ENCODE measurements around the gene TBX1. TPM values are rescaled to one million over a fixed set of nuclear protein-coding genes. Genes with fewer than 3 reads are reported as not detected.

Gene TBX1
- polyA plus RNA-seq, 1 donor from 2014 or later, result not detected

DNA sequence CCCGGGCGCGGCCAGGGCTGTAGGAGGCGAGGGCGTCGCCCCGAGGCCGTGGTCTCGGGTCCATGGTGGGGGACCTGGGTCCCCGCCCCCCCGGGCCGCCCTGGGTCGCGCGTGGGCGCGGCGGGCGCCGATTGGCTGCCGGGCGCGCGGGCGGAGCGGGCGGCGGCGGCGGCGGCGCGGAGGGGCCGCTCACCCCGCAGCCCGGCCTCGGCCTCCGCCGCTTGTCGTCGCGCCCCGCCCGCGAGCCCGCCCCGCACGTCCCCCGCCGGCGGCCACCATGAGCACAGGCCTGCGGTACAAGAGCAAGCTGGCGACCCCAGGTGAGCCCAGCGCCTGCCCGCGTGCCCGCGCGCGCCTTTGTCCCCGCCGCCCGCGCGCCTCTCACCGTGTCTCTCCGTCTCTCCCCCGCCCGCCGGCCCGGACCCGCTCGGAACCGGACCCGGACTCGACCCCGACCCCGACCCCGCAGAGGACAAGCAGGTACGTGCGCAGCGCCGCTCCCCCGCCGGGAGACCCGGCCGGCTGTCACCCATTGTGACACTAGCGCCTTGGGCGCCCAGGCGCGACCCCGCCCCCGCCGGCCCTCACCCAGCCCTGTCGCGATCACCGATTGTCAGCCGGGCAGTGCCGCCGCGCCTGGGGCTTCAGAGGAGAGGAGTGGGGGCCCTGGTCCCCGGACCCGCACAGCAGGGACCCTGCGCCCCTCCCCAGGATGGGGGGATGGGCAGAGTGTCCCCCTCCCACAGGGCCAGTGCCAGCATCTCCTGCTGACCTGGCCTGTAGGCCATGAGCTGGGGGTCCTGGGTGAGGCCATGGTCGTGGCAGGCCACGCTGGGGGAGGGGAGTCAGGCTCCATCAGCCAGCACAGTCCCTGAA is 46.0 kb upstream of the TBX1 start, which contains the start of gene SEPTIN5:
SEPTIN5 (plus strand) TSS at position 192 of the 876 bp plus-strand sequence; CDS start at position 278, 86 bp downstream.
- no peaks in the 10 kb centered on the region for H3K9me2 ChIP-seq (ENCODE audit: insufficient read depth, low read length)
- H3K27ac ChIP-seq (ENCODE audit: low read length), result peak within 1 kb of the TSS; percentile 23
- peaks cover 8% of the 10 kb centered on the region for H3K79me2 ChIP-seq (replicated peaks; ENCODE audit: insufficient read depth, low read length)
- no peaks in the 10 kb centered on the region for H3K9me3 ChIP-seq (ENCODE audit: low read length)
- peak within 1 kb of the TSS; percentile 94 for H3K9ac ChIP-seq (ENCODE audit: low read length)
- peak; percentile 38 for TF ChIP-seq MXI1 (conservative IDR thresholded peaks at IDR 0.05; ENCODE audit: poor library complexity, severe bottlenecking)
- TF ChIP-seq EP300 (conservative IDR thresholded peaks at IDR 0.05; ENCODE audit: poor library complexity, severe bottlenecking), result no peak
- TF ChIP-seq SMC3 (conservative IDR thresholded peaks at IDR 0.05; ENCODE audit: poor library complexity), result peak; percentile 24
- TF ChIP-seq, protein P1, sequence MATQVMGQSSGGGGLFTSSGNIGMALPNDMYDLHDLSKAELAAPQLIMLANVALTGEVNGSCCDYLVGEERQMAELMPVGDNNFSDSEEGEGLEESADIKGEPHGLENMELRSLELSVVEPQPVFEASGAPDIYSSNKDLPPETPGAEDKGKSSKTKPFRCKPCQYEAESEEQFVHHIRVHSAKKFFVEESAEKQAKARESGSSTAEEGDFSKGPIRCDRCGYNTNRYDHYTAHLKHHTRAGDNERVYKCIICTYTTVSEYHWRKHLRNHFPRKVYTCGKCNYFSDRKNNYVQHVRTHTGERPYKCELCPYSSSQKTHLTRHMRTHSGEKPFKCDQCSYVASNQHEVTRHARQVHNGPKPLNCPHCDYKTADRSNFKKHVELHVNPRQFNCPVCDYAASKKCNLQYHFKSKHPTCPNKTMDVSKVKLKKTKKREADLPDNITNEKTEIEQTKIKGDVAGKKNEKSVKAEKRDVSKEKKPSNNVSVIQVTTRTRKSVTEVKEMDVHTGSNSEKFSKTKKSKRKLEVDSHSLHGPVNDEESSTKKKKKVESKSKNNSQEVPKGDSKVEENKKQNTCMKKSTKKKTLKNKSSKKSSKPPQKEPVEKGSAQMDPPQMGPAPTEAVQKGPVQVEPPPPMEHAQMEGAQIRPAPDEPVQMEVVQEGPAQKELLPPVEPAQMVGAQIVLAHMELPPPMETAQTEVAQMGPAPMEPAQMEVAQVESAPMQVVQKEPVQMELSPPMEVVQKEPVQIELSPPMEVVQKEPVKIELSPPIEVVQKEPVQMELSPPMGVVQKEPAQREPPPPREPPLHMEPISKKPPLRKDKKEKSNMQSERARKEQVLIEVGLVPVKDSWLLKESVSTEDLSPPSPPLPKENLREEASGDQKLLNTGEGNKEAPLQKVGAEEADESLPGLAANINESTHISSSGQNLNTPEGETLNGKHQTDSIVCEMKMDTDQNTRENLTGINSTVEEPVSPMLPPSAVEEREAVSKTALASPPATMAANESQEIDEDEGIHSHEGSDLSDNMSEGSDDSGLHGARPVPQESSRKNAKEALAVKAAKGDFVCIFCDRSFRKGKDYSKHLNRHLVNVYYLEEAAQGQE (IDR thresholded peaks at IDR 0.05; ENCODE audit: borderline replicate concordance), result no peak
- TF ChIP-seq POLR2AphosphoS5 (IDR thresholded peaks at IDR 0.05), result peak; percentile 45
- no peak for TF ChIP-seq RAD21 (conservative IDR thresholded peaks at IDR 0.05)
- TF ChIP-seq TAF1 (IDR thresholded peaks at IDR 0.05; ENCODE audit: low read depth), result no peak
- no peak for TF ChIP-seq EZH2 (IDR thresholded peaks at IDR 0.05; ENCODE audit: borderline replicate concordance, insufficient read depth, low read length, poor library complexity, severe bottlenecking)
- TF ChIP-seq, protein P2, sequence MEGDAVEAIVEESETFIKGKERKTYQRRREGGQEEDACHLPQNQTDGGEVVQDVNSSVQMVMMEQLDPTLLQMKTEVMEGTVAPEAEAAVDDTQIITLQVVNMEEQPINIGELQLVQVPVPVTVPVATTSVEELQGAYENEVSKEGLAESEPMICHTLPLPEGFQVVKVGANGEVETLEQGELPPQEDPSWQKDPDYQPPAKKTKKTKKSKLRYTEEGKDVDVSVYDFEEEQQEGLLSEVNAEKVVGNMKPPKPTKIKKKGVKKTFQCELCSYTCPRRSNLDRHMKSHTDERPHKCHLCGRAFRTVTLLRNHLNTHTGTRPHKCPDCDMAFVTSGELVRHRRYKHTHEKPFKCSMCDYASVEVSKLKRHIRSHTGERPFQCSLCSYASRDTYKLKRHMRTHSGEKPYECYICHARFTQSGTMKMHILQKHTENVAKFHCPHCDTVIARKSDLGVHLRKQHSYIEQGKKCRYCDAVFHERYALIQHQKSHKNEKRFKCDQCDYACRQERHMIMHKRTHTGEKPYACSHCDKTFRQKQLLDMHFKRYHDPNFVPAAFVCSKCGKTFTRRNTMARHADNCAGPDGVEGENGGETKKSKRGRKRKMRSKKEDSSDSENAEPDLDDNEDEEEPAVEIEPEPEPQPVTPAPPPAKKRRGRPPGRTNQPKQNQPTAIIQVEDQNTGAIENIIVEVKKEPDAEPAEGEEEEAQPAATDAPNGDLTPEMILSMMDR (IDR thresholded peaks at IDR 0.05; ENCODE audit: poor library complexity, severe bottlenecking), result no peak
- peak within 1 kb of the TSS; percentile 99 for H3K4me3 ChIP-seq (ENCODE audit: low read length)
- peak within 1 kb of the TSS; percentile 76 for H2AFZ ChIP-seq (ENCODE audit: low read depth, low read length)
- peaks cover 19% of the 10 kb centered on the region for H3K27me3 ChIP-seq (ENCODE audit: insufficient read depth, low read depth, low read length)
- no peaks in the 10 kb centered on the region for H3F3A ChIP-seq (ENCODE audit: insufficient read depth, low read length, poor library complexity, severe bottlenecking)
- H4K20me1 ChIP-seq (ENCODE audit: insufficient read depth), result peaks cover 16% of the 10 kb centered on the region
- H3K4me2 ChIP-seq (ENCODE audit: low read length), result peak within 1 kb of the TSS; percentile 99
- H3K36me3 ChIP-seq (ENCODE audit: insufficient read depth, low read length), result peaks cover 3% of the 10 kb centered on the region

DNA sequence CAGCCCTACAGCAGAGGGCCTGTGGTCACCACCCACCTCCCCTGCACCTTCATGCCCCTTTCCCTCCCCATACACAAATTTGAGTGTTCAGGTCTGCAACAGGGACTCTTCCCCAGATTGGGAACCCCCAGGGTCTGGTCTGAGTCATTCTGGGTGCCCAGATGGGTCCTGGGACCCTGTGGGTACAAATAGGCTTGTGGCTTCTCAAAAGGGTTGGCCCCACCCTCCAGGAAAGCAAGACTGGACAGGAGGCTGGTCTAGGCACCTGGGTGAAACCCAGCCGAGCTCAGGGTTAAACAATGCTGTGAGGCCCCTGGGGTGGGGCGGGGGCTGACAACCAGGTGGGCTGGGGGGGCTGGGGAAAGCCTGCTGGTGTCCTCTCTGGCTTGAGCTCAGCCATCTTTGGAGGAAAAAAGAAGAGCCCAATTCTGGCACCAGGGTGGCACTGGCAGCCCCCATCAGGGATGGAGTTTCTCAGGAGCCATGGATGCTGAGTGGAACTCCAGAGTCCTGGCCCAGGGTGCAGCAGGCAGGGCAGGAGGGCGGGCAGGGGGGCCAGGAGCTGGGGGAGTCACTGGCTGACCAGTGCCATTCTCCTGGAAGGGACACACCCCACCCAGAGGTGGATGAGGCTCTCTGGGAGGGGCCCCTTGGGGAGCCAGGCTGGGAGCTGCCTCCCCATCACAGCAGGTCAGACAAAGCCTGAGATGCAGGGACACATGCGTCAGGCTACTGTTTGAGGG is 45.2 kb upstream of the TBX1 start:
- Histone ChIP-seq H3K9me3 (ENCODE audit: low read length) (no peaks in the 10 kb centered on the region), H3F3A (ENCODE audit: insufficient read depth, low read length, poor library complexity, severe bottlenecking) (no peaks in the 10 kb centered on the region), H3K36me3 (ENCODE audit: insufficient read depth, low read length) (peaks cover 11% of the 10 kb centered on the region), H2AFZ (ENCODE audit: low read depth, low read length) (peak overlapping the region; percentile 51), H3K4me3 (ENCODE audit: low read length) (peak overlapping the region; percentile 99), H3K9ac (ENCODE audit: low read length) (peak overlapping the region; percentile 94), H3K27ac (ENCODE audit: low read length) (peak overlapping the region; percentile 23), H3K79me2 (replicated peaks; ENCODE audit: insufficient read depth, low read length) (peaks cover 8% of the 10 kb centered on the region), H3K27me3 (ENCODE audit: insufficient read depth, low read depth, low read length) (peaks cover 27% of the 10 kb centered on the region), H4K20me1 (ENCODE audit: insufficient read depth) (peaks cover 24% of the 10 kb centered on the region), H3K4me2 (ENCODE audit: low read length) (peak overlapping the region; percentile 99), H3K9me2 (ENCODE audit: insufficient read depth, low read length) (no peaks in the 10 kb centered on the region)
- TF ChIP-seq, protein P2 (IDR thresholded peaks at IDR 0.05; ENCODE audit: poor library complexity, severe bottlenecking), result no peak
- TF ChIP-seq, protein P1 (IDR thresholded peaks at IDR 0.05; ENCODE audit: borderline replicate concordance), result no peak
- TF ChIP-seq POLR2AphosphoS5 (IDR thresholded peaks at IDR 0.05), result no peak
- no peak for TF ChIP-seq EP300 (conservative IDR thresholded peaks at IDR 0.05; ENCODE audit: poor library complexity, severe bottlenecking)
- no peak for TF ChIP-seq EZH2 (IDR thresholded peaks at IDR 0.05; ENCODE audit: borderline replicate concordance, insufficient read depth, low read length, poor library complexity, severe bottlenecking)
- no peak for TF ChIP-seq SMC3 (conservative IDR thresholded peaks at IDR 0.05; ENCODE audit: poor library complexity)
- TF ChIP-seq RAD21 (conservative IDR thresholded peaks at IDR 0.05), result no peak
- TF ChIP-seq TAF1 (IDR thresholded peaks at IDR 0.05; ENCODE audit: low read depth), result no peak
- no peak for TF ChIP-seq MXI1 (conservative IDR thresholded peaks at IDR 0.05; ENCODE audit: poor library complexity, severe bottlenecking)

All from neural cell (in vitro differentiated cells).